Peyer's patch (tissue), 4 donors: ENCODE data around the gene PRF1. TPM values are rescaled to one million over a fixed set of nuclear protein-coding genes. Genes with fewer than 3 reads are reported as not detected.
"Not testable (repeated sequence)": the region's sequence is repeated elsewhere in the genome, so short reads cannot be mapped to it uniquely, and the experiment has no call there.

Experiments
- DNase-seq, 3 donors: peaks; one replicate each; pipeline ENCODE4 v3.0.0-alpha.2; 2017 to 2019
- H3K27ac ChIP-seq, 4 donors: fragments of 200-600 bp; sonication (generic); one replicate each; pipeline ENCODE4 v1.5.1; 2016 to 2019
- H3K27me3 ChIP-seq, 2 donors: fragments of 200-600 bp; sonication (generic); one replicate each; pipeline ENCODE4 v1.5.1; 2019
- H3K36me3 ChIP-seq, 3 donors: fragments of 200-600 bp; sonication (generic); one replicate each; pipeline ENCODE4 v1.5.1; 2016 to 2019
- H3K4me1 ChIP-seq, 4 donors: fragments of 200-600 bp; sonication (generic); one replicate each; pipeline ENCODE4 v1.5.1; 2016 to 2019
- H3K4me3 ChIP-seq, 4 donors: fragments of 200-600 bp; sonication (generic); 1 replicate in 3 of 4; 2 replicates in 1 of 4; pipeline ENCODE4 v1.5.1; 2016 to 2019; ENCODE audit warnings: mild to moderate bottlenecking in 1 of 4
- H3K9me3 ChIP-seq, 4 donors: fragments of 200-600 bp; sonication (generic); one replicate each; pipeline ENCODE4 v1.5.1; 2016 to 2019; ENCODE audit warnings: mild to moderate bottlenecking in 1 of 4
- POLR2A ChIP-seq, 2 donors: fragments of 450-650 bp; IDR thresholded peaks; one replicate each; pipeline ENCODE4 v1.5.1; 2017; ENCODE audit warnings: antibody characterized with exemption in 2 of 2, mild to moderate bottlenecking in 2 of 2, moderate library complexity in 2 of 2
- total RNA-seq, 4 donors: library from RNA; depleted of rRNA; stranded (reverse); fragments of >200 nt; gene quantifications; one replicate each; pipeline ENCODE4 v1.1.0, GENCODE V29; 2016
- TF ChIP-seq, protein P1 (sequence below), 6 experiments: fragments of 450-650 bp in 4 of 6; fragments of 200-600 bp in 2 of 6; sonication (generic) in 1 of 6; IDR thresholded peaks; one replicate each; pipeline ENCODE4 v1.5.1; 2017 to 2019; ENCODE audit warnings: antibody characterized with exemption in 6 of 6, mild to moderate bottlenecking in 3 of 6, moderate library complexity in 1 of 6

Gene PRF1
- total RNA-seq, 4 donors from 2014 or later, result 4.6 to 12.4 (median 6.3) TPM

DNA sequence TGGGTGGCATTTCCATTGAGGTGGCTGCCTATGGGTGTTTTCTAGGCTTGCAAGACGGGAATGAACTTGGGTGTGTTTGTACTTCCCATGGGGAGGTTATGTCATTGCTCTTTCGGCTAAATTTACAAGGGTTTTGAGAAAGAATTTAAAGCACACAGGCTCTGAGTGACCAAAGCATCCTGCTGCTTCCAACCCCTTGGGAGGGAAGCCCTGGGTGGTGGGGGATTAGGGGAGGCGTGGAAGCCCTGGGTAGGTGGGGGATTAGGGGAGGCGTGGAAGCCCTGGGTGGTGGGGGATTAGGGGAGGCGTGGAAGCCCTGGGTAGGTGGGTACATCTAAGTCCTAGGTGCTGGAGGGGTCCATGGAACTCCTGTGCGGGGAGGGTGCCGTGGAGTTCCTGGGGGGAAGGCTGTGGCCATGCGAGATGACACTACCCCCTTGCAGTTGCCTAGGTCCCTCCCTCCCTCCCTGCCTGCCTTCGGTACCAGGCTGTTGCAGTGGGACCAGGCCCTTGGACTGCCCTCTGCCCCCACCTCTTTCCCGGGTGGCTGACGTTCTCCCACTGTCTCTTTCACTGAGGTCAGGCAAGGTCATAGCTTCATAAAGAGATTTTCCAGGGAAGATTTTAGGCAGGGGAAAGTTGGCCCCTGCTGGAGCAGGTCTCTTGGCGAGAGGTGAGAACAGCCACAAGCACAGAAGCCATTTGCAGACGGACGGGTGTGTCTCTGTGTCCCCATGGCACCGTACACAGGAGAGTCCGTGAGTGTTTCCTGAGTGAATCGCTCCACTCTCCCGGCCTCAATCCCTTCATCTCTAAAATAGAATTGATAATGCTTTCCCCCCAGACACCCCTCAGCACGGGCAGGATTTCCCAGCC is 19.5 kb downstream of the PRF1 start:
- DNase-seq, result peak in 1 of 3 donors; percentile 10
- no peaks in the 10 kb centered on the region for H3K9me3 ChIP-seq

DNA sequence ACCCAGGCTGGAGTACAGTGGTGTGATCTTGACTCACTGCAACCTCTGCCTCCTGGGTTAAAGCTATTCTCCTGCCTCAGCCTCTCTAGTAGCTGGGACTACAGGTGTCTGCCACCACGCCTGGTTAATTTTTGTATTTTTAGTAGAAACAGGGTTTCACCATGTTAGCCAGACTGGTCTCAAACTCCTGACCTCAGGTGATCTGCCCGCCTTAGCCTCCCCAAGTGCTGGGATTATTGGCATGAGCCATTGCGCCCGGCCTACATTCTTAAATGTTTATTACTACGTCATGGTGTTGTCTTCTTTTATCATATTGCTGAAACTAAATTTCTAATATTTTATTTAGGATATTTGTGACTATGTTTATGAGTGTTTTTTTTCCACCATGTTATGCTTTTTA is 21.4 kb downstream of the PRF1 start:
- not testable (repeated sequence) for DNase-seq, H3K27ac ChIP-seq, H3K27me3 ChIP-seq, H3K36me3 ChIP-seq, H3K4me3 ChIP-seq, H3K9me3 ChIP-seq
- peaks cover 0 to 15% (median 6%) of the 10 kb centered on the region in 4 donors for H3K4me1 ChIP-seq

More for the DNA sequence above, 19.5 kb downstream of the PRF1 start:
- Histone ChIP-seq H3K27me3 (no peaks in the 10 kb centered on the region), H3K4me3 (no peak overlapping the region), H3K36me3 (no peaks in the 10 kb centered on the region), H3K4me1 (peaks cover 0 to 8% (median 0%) of the 10 kb centered on the region in 4 donors), H3K27ac (no peak overlapping the region)
- TF ChIP-seq, protein P1, sequence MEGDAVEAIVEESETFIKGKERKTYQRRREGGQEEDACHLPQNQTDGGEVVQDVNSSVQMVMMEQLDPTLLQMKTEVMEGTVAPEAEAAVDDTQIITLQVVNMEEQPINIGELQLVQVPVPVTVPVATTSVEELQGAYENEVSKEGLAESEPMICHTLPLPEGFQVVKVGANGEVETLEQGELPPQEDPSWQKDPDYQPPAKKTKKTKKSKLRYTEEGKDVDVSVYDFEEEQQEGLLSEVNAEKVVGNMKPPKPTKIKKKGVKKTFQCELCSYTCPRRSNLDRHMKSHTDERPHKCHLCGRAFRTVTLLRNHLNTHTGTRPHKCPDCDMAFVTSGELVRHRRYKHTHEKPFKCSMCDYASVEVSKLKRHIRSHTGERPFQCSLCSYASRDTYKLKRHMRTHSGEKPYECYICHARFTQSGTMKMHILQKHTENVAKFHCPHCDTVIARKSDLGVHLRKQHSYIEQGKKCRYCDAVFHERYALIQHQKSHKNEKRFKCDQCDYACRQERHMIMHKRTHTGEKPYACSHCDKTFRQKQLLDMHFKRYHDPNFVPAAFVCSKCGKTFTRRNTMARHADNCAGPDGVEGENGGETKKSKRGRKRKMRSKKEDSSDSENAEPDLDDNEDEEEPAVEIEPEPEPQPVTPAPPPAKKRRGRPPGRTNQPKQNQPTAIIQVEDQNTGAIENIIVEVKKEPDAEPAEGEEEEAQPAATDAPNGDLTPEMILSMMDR (IDR thresholded peaks at IDR 0.05), result no peak
- no peak for TF ChIP-seq POLR2A (IDR thresholded peaks at IDR 0.05)

DNA sequence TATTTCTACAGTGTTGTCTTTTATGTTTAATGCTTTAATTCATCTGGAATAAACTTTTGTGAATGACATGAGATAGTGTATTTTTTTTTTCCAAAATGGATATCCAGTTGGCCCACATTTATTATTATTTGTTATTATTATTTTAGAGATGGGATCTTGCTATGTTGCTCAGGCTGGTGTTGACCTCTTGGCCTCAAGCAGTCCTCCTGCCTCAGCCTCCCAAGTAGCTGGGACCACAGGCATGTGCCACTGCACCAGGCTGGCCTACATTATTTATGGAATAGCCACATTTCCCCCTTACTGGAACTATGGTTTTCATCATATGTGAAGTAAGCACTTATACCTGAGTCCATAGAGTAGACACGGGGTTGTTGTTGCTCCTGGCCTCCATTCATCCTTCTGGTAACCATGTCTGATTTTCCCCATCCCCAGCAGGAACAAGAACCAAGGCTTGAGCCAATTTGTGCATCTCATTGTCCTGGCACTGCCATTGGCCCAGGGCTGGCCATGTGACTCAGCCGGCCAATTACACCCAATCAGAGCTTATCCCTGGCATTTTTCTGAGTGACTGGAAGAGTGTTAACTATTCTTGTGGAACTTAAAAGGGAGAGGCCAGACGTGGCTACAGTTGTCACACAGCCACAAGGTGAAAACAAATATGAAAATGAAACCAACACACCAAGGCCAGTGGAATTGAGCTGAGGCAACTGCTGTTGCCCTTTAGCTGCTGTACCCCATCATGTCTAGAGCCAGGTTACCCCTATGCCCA is 23.1 kb downstream of the PRF1 start:
- TF ChIP-seq POLR2A (IDR thresholded peaks at IDR 0.05), result no peak
- TF ChIP-seq, protein P1 (IDR thresholded peaks at IDR 0.05), result no peak
- no peak for DNase-seq
- peak overlapping the region in 1 of 4 donors; percentile 41 for H3K27ac ChIP-seq

DNA sequence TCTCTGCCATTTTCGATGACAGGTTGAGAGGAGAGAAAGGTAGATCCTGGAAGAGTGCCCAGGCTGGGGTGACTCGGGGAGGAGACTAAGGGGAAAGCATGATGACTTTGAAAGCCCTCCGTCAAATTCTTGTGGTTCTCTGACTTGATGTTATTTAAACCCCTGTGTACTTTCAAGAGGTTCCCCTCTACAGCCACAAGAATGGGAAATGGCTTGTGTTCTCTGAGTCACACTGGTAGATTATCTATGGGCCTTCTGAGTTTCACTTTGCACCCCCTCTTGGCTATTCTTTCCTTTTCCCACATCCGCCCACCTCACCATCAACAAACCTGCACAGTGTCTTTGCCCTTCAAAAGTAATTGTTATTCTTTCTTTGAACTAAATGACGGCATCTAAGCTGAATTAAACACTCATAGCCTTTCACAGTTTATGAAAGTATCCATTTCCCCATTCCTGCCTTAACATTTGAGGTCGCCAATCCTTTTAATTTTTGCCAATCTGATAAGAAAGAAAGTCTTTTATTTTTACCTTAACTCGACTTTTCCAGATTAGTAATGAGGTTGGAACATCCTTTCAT is 24.1 kb downstream of the PRF1 start:
- no peaks in the 10 kb centered on the region for H3K36me3 ChIP-seq
- TF ChIP-seq, protein P1 (IDR thresholded peaks at IDR 0.05), result no peak
- H3K9me3 ChIP-seq, result no peaks in the 10 kb centered on the region
- peaks cover 0 to 19% (median 11%) of the 10 kb centered on the region in 4 donors for H3K4me1 ChIP-seq
- H3K4me3 ChIP-seq, result no peak overlapping the region
- no peaks in the 10 kb centered on the region for H3K27me3 ChIP-seq
- peak in 2 of 3 donors; percentile 57 to 76 for DNase-seq
- H3K27ac ChIP-seq, result peak overlapping the region in 1 of 4 donors; percentile 39

More for the DNA sequence above, 23.1 kb downstream of the PRF1 start:
- Histone ChIP-seq H3K9me3 (no peaks in the 10 kb centered on the region), H3K4me3 (no peak overlapping the region), H3K27me3 (no peaks in the 10 kb centered on the region), H3K4me1 (peaks cover 0 to 19% (median 11%) of the 10 kb centered on the region in 4 donors), H3K36me3 (no peaks in the 10 kb centered on the region)

DNA sequence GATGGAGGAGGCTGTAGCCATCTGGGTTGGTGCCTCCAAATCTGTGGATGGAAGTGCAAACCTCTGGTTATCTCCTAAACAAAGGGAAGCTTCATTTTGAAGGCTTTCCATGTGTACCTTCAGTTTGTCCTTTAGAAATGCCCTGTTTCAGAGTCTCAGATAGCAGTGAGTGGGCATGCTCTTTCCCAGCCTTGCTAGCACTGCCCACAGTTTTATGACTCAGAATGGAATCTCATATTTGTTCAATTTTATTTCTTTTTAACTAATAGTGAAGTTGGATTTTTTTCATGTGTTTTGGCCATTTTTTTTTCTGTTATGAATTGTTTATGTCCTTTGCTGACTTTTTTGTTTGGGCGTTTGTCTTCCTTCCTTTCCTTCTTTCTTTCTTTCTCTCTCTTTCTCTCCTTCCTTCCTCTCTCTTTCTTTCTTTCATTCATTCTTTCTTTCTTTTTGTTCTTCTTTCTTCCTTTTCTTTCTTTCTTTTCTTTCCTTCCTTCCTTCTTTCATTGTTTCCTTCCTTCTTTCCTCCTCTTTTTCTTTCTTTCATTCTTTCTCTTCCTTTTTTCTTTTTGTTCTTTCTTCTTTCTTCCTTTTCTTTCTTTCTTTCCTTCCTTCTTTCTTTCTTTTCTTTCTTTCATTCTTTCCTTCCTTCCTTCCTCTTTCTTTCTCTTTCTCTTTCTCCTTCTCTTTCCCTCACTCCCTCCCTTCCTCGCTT is 25.6 kb downstream of the PRF1 start:
- no peak for DNase-seq

More for the DNA sequence above, 25.6 kb downstream of the PRF1 start:
- Histone ChIP-seq H3K9me3 (no peaks in the 10 kb centered on the region), H3K36me3 (no peaks in the 10 kb centered on the region), H3K27ac (peak overlapping the region; percentile 22 to 69 (median 33)), H3K27me3 (no peaks in the 10 kb centered on the region), H3K4me3 (no peak overlapping the region), H3K4me1 (peaks cover 0 to 19% (median 11%) of the 10 kb centered on the region in 4 donors)
- TF ChIP-seq, protein P1 (IDR thresholded peaks at IDR 0.05), result no peak
